Stimulated activated CD8-positive, alpha-beta memory T cell treated with anti-CD3 and anti-CD28 coated beads, Interleukin-12 subunit alpha, Interleukin-12 subunit beta, amount 100 ng/mL, for 4 hours (primary cell): Measurements from ENCODE around the gene KIF23.
A peak's percentile ranks its signal among the peaks of the same experiment; 100 is the strongest.

Source experiments
- DNase-seq: peaks from one replicate; pipeline ENCODE4 v3.0.0-alpha.2; 2020; ENCODE audit warnings: low read depth

Gene KIF23

GRCh38 chr15:69465253-69465652 is 51.1 kb downstream of the KIF23 start:
- no peak for DNase-seq

- DNase-seq: no peak
These were observed 52.6 kb downstream of the KIF23 start for GRCh38 chr15:69466733-69467132.

GRCh38 chr15:69467636-69468035 is 53.5 kb downstream of the KIF23 start:
- DNase-seq: no peak

- peak; percentile 74 for DNase-seq
These were observed 54.3 kb downstream of the KIF23 start for GRCh38 chr15:69468241-69469121.

- DNase-seq: no peak
These were observed 55.5 kb downstream of the KIF23 start for GRCh38 chr15:69469467-69470201.

GRCh38 chr15:69472046-69472445 is 57.9 kb downstream of the KIF23 start:
- no peak for DNase-seq

- no peak for DNase-seq
These were observed 58.4 kb downstream of the KIF23 start for GRCh38 chr15:69472562-69472961.

- DNase-seq: no peak
These were observed 60.1 kb downstream of the KIF23 start for GRCh38 chr15:69474291-69474690.

GRCh38 chr15:69474846-69475455 is 60.8 kb downstream of the KIF23 start:
- DNase-seq: no peak

GRCh38 chr15:69475769-69476358 is 61.7 kb downstream of the KIF23 start:
- peak; percentile 43 for DNase-seq

- no peak for DNase-seq
These were observed 62.7 kb downstream of the KIF23 start for GRCh38 chr15:69476704-69477473.

GRCh38 chr15:69478259-69478781 is 64.2 kb downstream of the KIF23 start:
- DNase-seq: no peak

GRCh38 chr15:69479081-69479480 is 64.9 kb downstream of the KIF23 start:
- DNase-seq: no peak

GRCh38 chr15:69479971-69480370 is 65.8 kb downstream of the KIF23 start:
- no peak for DNase-seq

GRCh38 chr15:69480932-69481331 is 66.8 kb downstream of the KIF23 start:
- DNase-seq: no peak

GRCh38 chr15:69482686-69483256 is 68.6 kb downstream of the KIF23 start:
- no peak for DNase-seq

- no peak for DNase-seq
These were observed 70.7 kb downstream of the KIF23 start for GRCh38 chr15:69484837-69485236.

GRCh38 chr15:69486481-69487110 is 72.4 kb downstream of the KIF23 start:
- no peak for DNase-seq

GRCh38 chr15:69489073-69489571 is 75.0 kb downstream of the KIF23 start:
- no peak for DNase-seq

GRCh38 chr15:69490356-69491037 is 76.3 kb downstream of the KIF23 start:
- no peak for DNase-seq
